Fibroblast of mammary gland (primary cell): ENCODE data around the gene MYCBP2.
"Not testable (repeated sequence)": the region's sequence is repeated elsewhere in the genome, so short reads cannot be mapped to it uniquely, and the experiment has no call there.

ENCODE experiments used
- DNase-seq: peaks from one replicate; pipeline ENCODE4 v3.0.0-alpha.2; 2010; ENCODE audit warnings: low read depth
- H3K4me3 ChIP-seq: 2 replicates; pipeline ENCODE4 v1.5.1; 2011; ENCODE audit warnings: low read depth, mild to moderate bottlenecking, low read length, moderate library complexity; ENCODE audit not compliant: control insufficient read depth
- TF ChIP-seq, protein P1 (sequence below): conservative IDR thresholded peaks from 2 replicates; pipeline ENCODE4 v1.5.1; 2011; ENCODE audit warnings: low read depth, low read length, inconsistent platforms; ENCODE audit not compliant: control insufficient read depth, insufficient read depth

Gene MYCBP2

DNA sequence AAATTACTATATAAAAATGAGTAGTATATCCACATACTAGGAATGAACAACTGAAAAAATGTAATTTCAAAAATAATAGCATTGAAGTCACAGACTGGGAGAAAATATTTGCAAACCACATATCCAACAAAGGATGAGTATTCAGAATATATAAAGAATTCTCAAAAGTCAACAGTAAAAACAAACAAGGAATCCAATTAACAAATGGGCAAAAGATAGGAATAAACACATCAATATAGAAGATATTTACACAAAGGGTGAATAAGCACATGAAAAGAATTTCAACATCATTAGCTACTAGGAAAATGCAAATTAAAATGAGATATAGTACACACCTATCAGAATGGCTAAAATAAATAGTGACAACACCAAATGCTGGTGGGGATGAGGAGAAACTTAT lies 37.0 kb downstream of the MYCBP2 start:
- no peak overlapping the region for H3K4me3 ChIP-seq
- DNase-seq, result no peak
- TF ChIP-seq, protein P1, sequence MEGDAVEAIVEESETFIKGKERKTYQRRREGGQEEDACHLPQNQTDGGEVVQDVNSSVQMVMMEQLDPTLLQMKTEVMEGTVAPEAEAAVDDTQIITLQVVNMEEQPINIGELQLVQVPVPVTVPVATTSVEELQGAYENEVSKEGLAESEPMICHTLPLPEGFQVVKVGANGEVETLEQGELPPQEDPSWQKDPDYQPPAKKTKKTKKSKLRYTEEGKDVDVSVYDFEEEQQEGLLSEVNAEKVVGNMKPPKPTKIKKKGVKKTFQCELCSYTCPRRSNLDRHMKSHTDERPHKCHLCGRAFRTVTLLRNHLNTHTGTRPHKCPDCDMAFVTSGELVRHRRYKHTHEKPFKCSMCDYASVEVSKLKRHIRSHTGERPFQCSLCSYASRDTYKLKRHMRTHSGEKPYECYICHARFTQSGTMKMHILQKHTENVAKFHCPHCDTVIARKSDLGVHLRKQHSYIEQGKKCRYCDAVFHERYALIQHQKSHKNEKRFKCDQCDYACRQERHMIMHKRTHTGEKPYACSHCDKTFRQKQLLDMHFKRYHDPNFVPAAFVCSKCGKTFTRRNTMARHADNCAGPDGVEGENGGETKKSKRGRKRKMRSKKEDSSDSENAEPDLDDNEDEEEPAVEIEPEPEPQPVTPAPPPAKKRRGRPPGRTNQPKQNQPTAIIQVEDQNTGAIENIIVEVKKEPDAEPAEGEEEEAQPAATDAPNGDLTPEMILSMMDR, result no peak

DNA sequence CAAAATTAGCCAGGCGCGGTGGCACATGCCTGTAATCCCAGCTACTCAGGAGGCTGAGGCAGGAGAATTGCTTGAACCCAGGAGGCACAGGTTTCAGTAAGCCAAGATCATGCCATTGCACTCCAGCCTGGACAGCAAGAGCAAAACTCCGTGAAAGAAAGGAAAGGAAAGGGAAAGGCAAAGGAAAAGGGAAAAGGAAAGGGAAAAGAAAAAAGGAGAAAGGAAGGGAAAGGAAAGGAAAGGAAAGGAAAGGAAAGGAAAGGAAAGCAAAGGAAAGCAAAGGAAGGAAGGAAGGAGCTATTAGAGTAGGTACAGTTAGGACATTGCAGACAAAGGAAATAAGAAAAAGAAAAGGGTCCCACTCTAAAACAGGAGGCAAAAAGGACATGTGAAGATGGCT lies 41.3 kb downstream of the MYCBP2 start:
- not testable (repeated sequence) for DNase-seq, H3K4me3 ChIP-seq

DNA sequence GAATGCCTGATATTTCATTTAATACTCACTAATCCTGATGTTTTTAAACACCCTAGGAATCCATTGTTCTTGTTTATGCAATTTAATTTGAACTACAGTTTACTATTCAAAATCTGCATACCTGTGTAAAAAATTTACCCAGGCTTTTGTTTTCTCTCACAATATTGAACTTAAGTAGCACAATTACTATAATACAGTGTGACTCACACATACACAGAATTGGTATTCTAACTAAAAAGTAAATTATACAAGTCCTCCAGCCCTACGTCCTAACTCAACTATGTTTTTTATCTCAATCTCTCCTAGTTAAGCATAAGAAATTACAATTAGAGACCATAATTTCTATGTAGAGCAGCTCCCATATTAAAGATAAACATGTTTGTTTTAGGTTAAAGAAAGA lies 41.8 kb downstream of the MYCBP2 start:
- no peak for DNase-seq
- H3K4me3 ChIP-seq, result no peak overlapping the region
- TF ChIP-seq, protein P1, result no peak

DNA sequence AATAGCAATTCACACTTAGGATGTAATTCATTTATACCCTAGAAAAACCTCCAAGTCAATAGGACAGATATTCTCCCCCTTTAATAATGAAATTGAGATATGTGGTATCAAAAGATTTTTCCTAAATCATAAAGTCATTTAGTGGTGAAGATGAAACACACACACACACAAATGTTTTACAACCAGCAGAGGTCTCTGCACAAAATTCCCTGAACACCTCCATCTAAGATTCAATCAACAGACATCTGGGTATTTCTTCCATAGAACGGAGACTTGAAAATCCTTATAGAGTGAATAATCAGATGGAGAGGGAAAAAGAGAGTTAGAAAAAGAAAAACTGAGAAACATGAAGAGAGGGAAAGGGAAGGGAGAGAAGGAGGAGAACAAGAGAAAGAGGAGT lies 52.8 kb downstream of the MYCBP2 start:
- DNase-seq, result no peak
- TF ChIP-seq, protein P1, result no peak
- no peak overlapping the region for H3K4me3 ChIP-seq

DNA sequence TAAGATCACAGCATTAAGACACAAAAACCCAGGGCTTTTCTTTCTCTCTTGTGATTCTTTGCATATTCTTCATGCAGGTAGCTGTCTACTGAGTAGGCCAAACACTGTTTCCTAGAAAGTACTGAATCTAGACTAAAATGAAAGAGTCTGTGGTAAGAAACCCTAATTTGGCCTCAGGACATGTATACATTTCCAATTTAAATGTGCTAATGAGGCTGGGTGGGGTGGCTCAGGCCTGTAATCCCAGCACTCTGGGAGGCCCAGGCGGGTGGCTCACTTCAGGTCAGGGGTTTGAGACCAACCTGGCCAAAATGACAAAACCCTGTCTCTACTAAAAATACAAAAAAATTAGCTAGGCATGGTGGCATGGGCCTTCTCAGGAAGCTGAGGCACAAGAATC lies 57.8 kb downstream of the MYCBP2 start:
- TF ChIP-seq, protein P1, result no peak
- no peak overlapping the region for H3K4me3 ChIP-seq
- no peak for DNase-seq

DNA sequence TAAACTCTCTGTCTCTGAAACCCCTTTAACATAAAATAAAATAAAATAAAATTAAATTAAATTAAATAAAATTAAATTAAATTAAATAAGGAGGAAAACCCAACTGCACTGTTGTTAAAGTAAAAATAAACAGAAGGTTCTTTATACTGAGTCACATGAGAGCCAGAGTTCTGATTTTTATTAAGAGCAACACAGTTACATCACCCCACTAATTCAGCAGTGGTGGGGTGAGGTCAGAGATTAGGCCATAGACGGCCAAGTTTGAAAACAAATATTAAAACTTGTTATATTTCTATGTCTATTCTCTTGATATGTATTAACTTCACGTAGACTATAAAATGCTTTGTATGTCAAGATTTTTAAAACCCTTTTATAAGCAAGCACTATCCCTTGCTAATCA lies 59.5 kb downstream of the MYCBP2 start:
- TF ChIP-seq, protein P1, result no peak
- H3K4me3 ChIP-seq, result no peak overlapping the region
- peak; percentile 64 for DNase-seq

DNA sequence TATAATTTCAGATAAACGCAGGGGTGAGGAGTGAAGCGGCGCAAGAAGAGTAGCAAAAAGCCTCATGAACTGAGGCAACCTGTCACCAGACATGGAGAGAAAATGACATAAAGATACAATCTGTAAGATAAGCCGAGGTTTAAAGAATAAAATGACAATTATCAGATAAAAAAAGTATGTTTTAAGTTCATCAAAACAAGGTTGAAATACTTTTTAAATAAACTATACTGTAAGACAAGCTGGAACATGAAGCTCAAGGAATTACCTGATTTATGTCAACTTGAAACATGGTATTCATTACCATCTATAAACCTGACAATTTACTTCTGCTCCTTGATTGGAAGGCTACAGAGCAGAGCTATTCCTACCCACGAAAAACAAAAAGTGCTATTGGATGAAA lies 61.6 kb downstream of the MYCBP2 start:
- no peak for DNase-seq
- TF ChIP-seq, protein P1, result no peak
- H3K4me3 ChIP-seq, result no peak overlapping the region
